Stimulated activated CD8-positive, alpha-beta memory T cell treated with anti-CD3 and anti-CD28 coated beads, Interleukin-12 subunit alpha, Interleukin-12 subunit beta, amount 100 ng/mL, for 4 hours (primary cell): Measurements from ENCODE around the gene PIP4P1.

Experiments used
- DNase-seq: peaks from one replicate; pipeline ENCODE4 v3.0.0-alpha.2; 2020; ENCODE audit warnings: low read depth

The PIP4P1 gene

GRCh38 chr14:20435582-20436362 is 25.5 kb downstream of the PIP4P1 start, which contains the start of gene KLHL33:
Gene KLHL33 (minus strand): TSS chr14:20436166. CDS start chr14:20435811, 355 bp downstream.
- DNase-seq, result no peak

DNA sequence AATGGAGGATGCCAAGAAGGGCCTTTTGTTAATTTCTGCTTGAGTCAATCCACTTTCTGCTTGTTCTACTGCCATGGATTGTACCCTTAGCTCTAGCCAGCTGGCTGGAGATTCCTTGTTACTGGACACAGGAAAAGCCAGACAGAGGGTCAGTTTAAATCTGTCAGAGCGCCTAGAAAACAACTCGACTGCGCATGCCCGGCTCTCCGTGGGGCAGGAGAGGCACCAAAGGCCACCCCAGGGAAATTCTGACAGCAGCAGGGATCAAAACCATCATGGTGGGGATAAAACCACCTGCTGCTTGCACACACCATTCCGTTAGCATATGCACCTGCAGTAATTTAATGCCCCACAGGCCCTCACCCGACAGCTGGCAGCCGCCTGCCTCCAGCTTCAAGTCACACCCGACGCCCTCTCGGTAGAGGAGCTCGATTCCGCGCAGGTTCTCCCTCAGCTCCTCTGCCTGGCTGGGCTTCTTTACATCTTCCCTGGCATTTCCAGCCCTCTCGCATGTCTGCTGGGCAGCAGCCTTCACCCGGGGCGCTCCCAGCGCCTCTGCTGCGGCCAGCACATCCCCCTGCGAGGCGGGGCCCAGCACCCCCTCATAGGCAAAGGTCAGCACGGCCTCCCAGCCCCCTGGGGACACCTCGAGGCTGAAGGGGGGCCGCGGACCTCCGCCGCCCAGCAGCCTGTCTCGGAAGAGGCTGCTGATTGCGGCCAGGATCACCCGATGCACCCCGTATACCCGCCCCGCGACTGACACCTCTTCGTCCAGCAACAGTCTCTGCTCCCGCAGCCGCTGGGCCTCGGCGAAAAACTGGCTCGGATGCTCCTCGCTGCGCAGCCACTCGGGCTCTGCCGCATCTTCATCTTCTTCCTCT is 26.3 kb downstream of the PIP4P1 start:
- no peak for DNase-seq

- DNase-seq, result no peak
These were observed 31.2 kb downstream of the PIP4P1 start for GRCh38 chr14:20429801-20430669.

GRCh38 chr14:20428802-20429201 is 32.4 kb downstream of the PIP4P1 start:
- DNase-seq, result no peak

- DNase-seq, result no peak
These were observed 33.2 kb downstream of the PIP4P1 start for GRCh38 chr14:20428010-20428365.

DNA sequence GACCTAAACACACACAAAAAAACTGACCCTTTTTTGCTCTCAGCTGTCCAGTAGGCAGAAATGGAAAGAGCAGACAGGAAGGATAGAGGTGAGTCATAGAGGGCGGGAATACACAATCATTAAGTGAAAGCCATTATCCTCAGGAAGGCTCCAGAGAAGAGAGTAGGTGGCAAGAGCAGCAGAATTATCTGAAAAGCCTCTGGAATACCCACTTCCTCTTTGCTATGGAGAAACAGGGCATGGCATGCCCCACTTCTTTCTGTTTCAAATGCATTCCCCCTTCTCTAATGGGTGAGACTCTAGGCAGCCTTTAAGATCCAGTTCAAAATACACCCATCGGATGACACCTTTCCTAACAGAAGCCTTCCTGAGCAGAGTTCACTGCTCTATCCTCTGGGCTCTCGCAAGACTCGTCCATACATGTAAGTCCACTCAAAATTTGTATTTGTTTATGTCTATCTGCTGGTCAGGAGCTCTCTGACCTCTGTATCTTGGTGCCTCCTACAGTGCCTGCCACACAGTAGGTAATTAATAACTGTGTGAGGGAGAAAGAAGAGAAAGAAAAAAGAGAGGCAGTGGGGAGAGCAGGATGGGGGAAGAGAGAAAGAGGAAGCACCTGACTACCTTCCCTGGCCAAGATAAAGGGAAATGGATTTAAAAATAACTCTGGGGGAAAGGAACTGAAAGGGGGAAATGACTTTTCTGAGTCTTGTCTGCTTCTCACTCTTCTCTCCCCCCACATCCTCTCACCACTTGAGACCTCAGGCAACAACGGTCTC is 33.8 kb downstream of the PIP4P1 start:
- no peak for DNase-seq

- DNase-seq, result no peak
These were observed 36.4 kb downstream of the PIP4P1 start for GRCh38 chr14:20424851-20425250.

DNA sequence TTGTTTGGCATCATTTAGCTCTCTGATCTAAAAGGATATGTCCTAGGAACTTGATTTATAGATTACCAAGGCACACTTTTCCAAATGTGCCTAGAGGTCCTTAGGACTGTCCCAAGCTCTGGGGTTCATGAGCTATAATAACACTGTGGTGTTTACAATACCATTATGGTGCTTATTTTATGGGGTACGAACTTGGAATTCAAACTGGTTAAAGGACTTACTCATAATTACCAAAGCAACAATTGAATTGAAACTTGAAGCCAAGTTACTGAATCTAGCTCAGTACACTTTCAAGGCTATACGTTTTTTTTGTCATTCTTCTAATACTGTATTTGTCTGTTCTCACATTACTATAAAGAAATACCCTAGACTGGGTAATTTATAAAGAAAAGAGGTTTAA is 38.3 kb downstream of the PIP4P1 start:
- no peak for DNase-seq

DNA sequence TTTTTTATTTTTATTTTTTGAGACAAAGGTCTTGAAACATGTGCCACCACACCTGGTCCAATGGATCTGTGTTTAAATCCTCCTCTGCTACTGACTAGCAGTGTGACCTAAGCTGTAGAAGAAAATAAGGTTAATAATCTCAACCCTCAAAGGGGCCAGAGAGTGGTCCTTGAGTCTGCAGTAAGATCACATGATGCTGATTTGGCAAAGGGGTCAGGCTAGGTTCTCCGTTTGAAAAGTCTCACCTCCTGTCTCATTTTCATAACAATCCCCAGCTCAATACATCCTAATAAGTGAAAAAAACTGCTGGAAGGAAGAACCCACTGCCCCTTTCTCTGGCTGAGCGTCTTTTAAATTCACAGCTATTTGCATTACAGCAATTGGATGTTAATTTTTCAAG is 40.0 kb downstream of the PIP4P1 start:
- DNase-seq, result no peak

DNA sequence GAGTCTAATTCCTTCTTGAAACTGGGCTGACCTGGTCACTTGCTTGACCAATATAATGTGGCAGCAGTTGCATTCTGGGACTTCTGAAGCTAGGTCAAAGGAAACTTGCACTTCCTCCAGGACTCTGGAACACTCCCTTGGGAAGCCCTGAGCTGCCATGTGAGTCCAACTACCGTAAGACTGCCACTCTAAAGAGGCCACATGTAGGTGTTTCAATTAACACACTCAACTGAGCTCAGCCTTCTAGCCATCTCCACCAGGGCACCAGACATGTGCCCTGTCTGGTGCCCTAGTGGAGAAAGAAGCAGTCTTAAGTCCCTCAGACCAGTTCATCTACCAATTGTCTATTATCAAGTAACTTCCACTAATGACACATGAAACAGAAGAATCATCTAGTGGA is 41.8 kb downstream of the PIP4P1 start:
- DNase-seq, result no peak

DNA sequence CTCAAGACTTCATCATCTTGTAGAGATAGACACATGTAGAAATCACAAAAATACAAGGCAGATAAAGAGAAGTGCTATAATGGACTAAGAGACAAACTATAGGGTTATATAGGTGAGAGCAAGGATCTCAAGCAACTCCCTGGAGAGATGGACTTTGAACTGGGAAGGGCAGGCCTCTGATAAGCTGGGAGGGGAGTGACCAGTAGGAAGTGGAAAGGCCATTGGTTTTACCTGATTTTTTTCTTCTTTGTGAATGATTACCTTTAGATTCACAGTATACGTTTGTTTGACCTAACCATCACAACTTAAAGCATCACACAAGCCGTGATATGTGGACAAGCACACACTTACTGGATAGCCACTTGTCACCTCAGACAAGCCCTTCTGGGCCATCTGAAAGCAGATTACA is 42.7 kb downstream of the PIP4P1 start:
- DNase-seq, result no peak

DNA sequence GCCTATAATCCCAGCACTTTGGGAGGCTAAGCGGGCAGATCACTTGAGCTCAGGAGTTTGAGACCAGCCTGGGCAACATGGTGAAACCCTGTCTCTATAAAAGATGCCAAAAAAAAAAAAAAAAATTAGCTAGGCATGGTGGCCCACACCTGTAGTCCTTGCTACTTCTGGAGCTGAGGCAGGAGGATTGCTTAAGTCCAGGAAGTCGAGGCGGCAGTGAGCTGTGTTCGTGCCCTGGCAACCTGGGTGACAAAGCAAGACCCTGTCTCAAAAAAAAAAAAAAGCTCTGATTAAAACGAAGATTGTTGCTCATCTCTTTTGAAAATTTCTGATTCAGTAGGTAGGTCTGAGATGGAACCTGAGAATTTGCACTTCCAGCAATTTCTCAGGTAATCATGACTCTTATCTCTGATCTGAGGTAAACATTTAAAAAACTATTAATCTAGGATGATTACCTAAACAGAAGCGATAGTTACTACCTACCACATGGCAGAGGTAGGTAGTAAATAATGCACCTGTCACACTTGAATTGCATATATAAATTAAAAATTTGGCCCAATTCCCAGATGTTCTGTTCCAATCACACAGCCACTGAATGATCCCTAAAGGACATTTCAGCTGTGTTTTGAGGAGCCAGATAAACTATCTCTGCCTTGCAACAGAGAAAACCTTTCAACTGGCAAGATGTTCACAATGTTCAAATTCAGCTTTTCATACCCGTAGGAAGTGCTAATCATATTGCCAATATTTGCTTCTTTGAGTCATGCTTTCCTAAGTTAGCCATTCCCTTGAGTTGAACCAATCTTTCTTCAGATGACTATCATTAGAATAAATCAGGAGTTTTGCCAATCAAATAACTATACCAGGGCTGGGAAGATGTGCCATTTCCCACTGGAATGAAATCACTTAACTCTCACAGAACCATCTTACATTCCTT is 43.7 kb downstream of the PIP4P1 start:
- no peak for DNase-seq

- no peak for DNase-seq
These were observed 45.0 kb downstream of the PIP4P1 start for GRCh38 chr14:20416223-20416622.

DNA sequence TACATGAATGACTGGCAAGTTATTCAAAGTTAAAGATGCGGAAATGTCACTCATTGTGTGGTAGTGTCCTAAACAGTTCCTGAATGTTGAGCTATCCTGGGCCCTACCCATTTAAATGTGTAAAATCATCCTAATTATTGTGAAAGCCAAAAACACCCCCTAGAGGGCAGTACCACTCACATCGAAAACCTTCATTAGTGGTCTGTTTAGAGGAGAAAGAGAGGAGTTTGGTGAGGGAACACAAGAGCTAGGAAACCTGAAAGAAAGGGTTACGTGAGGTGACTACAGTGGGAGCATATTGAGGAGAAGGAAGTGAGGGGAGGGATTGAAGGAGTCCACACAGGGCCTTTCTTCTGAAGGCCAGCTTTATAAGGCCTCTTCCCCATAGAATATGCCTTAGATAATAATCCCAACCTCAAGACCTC is 45.4 kb downstream of the PIP4P1 start:
- DNase-seq, result no peak

GRCh38 chr14:20413744-20414082 is 47.5 kb downstream of the PIP4P1 start:
- DNase-seq, result no peak

DNA sequence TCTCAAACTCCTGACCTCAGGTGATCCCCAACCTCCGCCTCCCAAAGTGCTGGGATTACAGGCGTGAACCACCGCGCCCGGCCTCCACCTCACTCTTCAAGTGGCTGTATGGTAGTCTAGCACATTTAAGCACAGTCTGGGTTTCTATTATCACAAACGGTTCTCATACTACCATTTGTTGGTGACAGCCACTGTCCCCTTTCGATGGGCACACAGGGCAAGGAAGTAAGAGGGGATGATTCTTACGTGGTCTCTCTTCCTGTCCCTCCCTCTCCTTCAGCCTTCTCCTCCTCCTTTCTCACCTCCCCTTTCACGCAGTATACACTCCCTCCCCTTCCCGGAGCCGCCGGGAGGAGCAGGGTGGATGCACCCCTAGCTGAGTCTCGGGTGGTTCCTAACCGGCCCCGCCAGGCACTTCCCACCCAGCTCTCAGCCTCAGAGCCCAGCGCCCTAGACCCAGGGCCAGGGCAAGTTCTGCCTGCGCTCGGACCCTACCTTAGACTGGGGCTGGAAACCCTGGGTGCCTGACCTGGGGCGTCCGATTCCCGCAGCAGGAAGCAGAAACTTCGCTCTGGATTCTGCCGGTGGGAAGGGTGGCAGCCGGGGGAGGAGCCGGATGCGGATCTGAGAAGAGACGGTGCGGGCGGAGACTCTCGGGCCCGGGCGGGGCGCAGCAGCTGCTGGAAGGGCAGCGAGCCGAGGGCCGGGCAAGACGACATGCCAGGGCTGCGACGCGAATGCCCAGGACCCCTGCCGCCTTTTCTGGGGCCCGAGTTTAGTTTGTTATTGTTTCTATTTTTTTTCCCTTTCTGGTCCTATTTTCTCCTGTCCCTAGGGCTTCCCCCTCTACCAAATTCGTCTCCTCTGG is 48.1 kb downstream of the PIP4P1 start, which contains the start of gene TEP1:
Gene TEP1 (minus strand): TSS at position 626 of the 868 bp plus-strand sequence. CDS start 5,062 bp downstream, outside the sequence.
- DNase-seq, result peak; percentile 56

GRCh38 chr14:20412411-20412810 is 48.8 kb downstream of the PIP4P1 start:
- no peak for DNase-seq

DNA sequence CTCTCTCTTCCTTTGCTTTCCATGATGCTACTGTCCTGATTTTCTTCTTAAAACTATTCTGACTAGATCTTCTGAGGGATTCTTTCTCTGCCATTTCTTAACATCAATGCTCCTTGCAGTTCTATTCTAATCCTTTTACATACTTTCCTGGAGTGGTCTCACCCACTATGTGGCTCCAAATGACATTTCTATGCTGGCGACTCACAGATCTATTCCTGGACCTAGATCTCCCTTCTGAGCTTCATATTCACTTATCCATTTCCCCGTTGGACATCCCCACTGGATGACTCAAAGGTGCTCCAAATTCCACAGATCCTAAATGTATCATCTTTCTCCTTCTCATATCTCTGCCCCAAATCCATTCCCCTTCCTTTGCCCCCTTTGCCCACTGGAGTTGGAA is 52.0 kb downstream of the PIP4P1 start:
- DNase-seq, result no peak
